Fibroblast of villous mesenchyme (primary cell): ENCODE results near the gene PIWIL4. TPM values are rescaled to one million over a fixed set of nuclear protein-coding genes. Genes with fewer than 3 reads are reported as not detected.
A peak's percentile ranks its signal among the peaks of the same experiment; 100 is the strongest.

Experiments used
- DNase-seq: peaks from one replicate; pipeline ENCODE4 v3.0.0-alpha.2; 2010; ENCODE audit warnings: low read depth
- H3K4me3 ChIP-seq: 2 replicates; pipeline ENCODE4 v1.5.1; 2011; ENCODE audit warnings: low read depth, mild to moderate bottlenecking, low read length
- CTCF ChIP-seq: IDR thresholded peaks from 2 replicates; pipeline ENCODE4 v1.5.1; 2012; ENCODE audit warnings: low read depth, mild to moderate bottlenecking, low read length; ENCODE audit not compliant: insufficient read depth
- total RNA-seq: library from RNA; depleted of rRNA; stranded (reverse); fragments of >200 nt; gene quantifications from 2 replicates; pipeline ENCODE4 v1.2.3, GENCODE V29; 2012

Gene PIWIL4
- total RNA-seq, 1 donor, result 0.86 TPM

- no peak overlapping the region for H3K4me3 ChIP-seq
- no peak for TF ChIP-seq CTCF
- peak; percentile 54 for DNase-seq
Measured at GRCh38 chr11:94537031-94537600, 30.1 kb upstream of the PIWIL4 start.

GRCh38 chr11:94539420-94539819 is 27.7 kb upstream of the PIWIL4 start:
- no peak for TF ChIP-seq CTCF
- no peak for DNase-seq

GRCh38 chr11:94543695-94544645 is 23.2 kb upstream of the PIWIL4 start, which contains the start of gene FUT4:
Gene FUT4, plus strand, starts transcription at chr11:94543921. Its CDS starts 213 bp downstream, at chr11:94544134.
- DNase-seq, result peak; percentile 83
- TF ChIP-seq CTCF, result no peak
- H3K4me3 ChIP-seq, result peak within 1 kb of the TSS; percentile 62

More at GRCh38 chr11:94539420-94539819, 27.7 kb upstream of the PIWIL4 start:
- no peak overlapping the region for H3K4me3 ChIP-seq

GRCh38 chr11:94544646-94545263 is 22.4 kb upstream of the PIWIL4 start:
- TF ChIP-seq CTCF, result no peak
- peak overlapping the region; percentile 62 for H3K4me3 ChIP-seq
- DNase-seq, result peak; percentile 8

- no peak for DNase-seq
- H3K4me3 ChIP-seq, result peak overlapping the region; percentile 62
- TF ChIP-seq CTCF, result no peak
Measured at GRCh38 chr11:94545264-94546161, 21.7 kb upstream of the PIWIL4 start.

- no peak for DNase-seq
- no peak for TF ChIP-seq CTCF
- peak overlapping the region; percentile 18 for H3K4me3 ChIP-seq
Measured at GRCh38 chr11:94546162-94546470, 21.1 kb upstream of the PIWIL4 start.
